Activated CD8-positive, alpha-beta memory T cell treated with anti-CD3 and anti-CD28 coated beads for 24 hours (primary cell): ENCODE data around the gene PDXDC1.
"Not testable (repeated sequence)": the region's sequence is repeated elsewhere in the genome, so short reads cannot be mapped to it uniquely, and the experiment has no call there.

Source experiments
- DNase-seq: peaks from one replicate; pipeline ENCODE4 v3.0.0-alpha.2; 2020

PDXDC1 gene

DNA sequence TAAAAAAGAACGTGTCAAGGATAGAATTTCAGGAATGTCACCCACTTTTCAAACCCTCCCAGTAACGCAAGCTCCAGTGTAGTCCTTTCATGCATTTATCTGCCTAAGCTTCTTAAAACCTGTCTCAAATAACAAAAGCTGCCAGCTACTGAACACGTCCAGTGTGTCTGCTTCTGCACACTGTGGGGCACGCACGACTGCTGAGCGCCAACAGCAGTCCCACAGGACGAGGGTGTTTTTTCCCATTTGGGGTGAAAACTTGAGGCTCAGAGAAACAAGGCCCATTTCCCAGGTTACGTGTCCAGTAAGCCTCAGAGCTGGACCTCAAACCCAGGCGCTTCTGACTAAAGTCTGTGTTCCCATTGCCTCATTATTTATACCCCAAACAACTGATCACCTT, 63.9 kb downstream of the PDXDC1 start:
- no peak for DNase-seq

- DNase-seq = no peak
Observed at GRCh38 chr16:15041271-15042004, 66.6 kb downstream of the PDXDC1 start.

GRCh38 chr16:15043344-15043743, 68.5 kb downstream of the PDXDC1 start:
- no peak for DNase-seq

GRCh38 chr16:15044286-15044685, 69.5 kb downstream of the PDXDC1 start:
- DNase-seq = no peak

DNA sequence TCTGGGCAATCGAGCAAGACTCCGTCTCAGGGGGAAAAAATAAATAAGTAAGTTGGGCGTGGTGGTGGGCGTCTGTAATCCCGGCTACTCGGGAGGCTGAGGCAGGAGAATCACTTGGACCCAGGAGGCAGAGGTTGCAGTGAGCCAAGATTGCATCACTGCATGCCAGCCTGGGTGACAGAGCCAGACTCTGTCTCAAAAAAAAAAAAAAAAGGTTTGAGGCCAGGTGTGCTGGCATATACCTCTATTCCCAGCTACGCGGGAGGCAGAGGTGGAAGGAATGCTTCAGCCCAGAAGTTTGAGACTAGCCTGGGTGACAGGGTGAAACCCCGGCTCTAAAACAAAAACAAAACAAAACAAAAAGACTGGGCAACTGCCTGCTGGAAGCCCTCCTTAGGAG, 70.4 kb downstream of the PDXDC1 start:
- not testable (repeated sequence) for DNase-seq

- no peak for DNase-seq
Observed at GRCh38 chr16:15046692-15047376, 72.0 kb downstream of the PDXDC1 start.

DNA sequence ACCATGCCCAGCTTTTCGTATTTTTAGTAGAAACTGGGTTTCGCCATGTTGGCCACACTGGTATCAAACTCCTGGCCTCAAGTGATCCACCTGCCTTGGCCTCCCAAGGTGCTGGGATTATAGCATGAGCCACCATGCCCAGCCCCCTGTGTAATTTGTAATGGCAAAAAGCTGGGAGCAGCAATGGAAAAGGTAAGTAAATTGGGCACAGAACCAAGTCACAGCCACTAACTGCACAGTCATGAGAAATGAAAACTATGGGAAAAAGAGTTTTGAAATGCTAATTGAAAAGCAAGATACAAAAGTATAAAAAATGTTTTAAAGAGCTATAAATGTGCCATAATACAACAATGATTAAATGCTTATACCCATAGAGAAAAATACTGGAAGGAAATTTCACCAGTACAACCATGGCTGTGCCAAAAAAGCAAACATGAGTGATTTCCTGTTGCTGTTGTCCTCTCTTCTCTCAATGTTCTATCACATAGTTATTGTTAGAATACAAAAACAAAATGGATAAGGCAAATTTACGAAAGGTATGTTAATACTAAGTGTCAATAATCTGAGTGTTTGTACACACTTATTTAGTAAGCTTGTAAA, 74.9 kb downstream of the PDXDC1 start:
- DNase-seq = no peak

DNA sequence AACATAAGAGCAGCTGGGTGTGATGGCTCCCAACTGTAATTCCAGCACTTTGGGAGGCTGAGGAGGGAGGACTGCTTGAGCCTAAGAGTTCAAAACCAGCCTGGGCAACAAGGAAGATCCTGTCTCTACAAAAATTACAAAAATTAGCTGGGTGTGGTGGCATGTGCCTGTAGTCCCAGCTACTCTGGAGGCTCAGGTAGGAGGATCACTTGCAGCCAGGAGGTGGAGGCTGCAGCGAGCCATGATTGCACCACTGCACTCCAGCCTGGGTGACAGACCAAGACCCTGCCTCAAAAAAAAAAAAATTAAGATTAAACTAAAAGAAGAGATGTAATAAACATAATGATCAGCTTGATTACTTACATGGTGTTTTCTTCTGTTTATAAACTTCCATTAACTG, 75.6 kb downstream of the PDXDC1 start:
- not testable (repeated sequence) for DNase-seq

DNA sequence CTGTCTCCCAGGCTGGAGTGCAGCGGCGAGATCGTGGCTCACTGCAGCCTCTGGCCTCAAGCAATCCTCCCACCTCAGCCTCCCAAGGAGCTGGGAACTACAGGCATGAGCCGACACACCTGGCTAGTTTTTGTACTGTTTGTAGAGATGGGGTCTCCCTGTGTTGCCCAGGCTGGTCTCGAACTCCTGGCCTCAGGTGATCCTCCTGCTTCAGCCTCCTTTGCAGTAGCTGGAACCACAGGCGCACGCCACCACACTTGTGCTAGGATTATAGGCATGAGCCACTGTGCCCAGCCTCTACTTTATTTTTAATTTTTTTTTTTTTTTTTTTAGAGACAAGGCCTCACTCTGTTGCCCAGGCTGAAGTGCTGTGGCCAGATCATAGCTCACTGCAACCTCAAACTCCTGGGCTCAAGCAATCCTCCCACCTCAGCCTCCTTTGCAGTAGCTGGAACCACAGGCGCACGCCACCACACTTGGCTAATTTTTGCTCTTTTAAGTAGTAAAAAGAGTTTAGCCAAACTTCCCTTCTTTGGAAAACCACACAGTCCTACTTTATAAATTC, 76.6 kb downstream of the PDXDC1 start:
- DNase-seq = no peak

GRCh38 chr16:15052747-15053476, 78.1 kb downstream of the PDXDC1 start:
- DNase-seq = no peak

DNA sequence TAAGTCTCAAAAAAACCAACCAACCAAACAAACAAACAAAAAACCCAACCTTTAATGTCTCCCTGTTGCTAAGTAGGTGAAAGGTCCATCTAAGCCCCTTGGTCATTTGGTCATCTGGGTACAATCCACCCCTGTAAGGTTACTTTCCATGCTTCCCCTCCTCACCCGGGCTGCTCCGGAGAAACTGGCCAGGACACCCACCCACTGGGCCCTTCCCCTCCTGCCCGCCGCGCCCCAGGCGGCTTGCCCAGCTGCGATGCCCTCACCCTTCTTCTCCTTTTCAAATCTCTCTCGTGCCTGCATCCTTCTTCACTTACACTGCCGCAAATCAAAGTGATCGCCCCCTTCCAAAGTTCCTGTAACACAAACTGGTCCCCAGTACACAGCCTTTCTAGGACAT, 79.1 kb downstream of the PDXDC1 start:
- no peak for DNase-seq

GRCh38 chr16:15054357-15055140, 79.7 kb downstream of the PDXDC1 start:
- no peak for DNase-seq

DNA sequence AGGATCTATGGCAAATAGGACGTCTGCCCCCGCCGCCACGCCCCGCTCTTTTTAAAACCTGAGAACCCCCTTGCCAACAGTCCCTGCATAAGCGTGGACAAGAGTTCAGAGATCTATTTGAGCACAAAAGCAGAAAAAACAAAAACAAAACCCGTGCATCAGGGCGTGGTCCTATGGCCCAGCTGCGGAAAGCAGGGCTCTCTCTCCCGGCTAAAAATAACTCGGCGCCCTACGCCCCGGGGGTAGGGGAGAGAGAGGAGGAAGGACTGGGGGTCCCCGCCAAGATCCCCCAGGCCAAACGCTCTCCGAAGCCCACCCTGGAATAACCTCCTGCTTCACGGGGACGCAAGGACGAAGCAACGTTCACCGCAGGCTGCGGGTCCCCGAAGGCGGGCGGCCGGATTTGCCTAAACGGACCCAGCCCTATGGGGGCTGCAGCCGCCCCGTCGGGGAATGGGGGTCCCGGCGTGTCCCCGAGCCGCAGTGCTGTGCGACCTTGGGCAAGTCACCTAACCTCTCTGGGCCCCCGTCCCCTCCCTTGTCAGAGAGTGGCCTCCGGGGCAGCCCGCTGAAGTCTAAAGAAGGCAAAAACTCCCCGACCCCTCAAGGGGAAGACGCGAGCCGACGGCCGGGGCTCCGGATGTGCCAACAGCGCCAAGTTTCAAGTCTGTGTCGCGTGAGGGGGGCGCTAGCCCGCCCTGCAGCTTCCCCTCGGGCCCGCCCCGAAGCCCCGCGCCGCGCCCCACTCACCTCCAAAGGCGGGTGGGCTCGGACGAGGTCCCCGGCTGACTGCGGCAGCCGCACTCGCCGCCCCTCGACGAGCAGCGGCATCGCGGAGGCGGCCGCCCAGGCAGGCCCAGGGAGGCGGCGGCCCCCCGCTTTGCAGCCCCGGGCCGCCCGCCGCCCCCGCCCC, 80.6 kb downstream of the PDXDC1 start:
- no peak for DNase-seq

- DNase-seq = no peak
Observed at GRCh38 chr16:15057681-15058417, 83.0 kb downstream of the PDXDC1 start.

- DNase-seq = no peak
Observed at GRCh38 chr16:15059324-15059723, 84.5 kb downstream of the PDXDC1 start.

GRCh38 chr16:15062085-15062810, 87.4 kb downstream of the PDXDC1 start:
- DNase-seq = not testable (repeated sequence)

- not testable (repeated sequence) for DNase-seq
Observed at GRCh38 chr16:15065961-15066360, 91.1 kb downstream of the PDXDC1 start.

- not testable (repeated sequence) for DNase-seq
Observed at GRCh38 chr16:15066690-15067089, 91.9 kb downstream of the PDXDC1 start.

GRCh38 chr16:15071013-15071412, 96.2 kb downstream of the PDXDC1 start:
- not testable (repeated sequence) for DNase-seq
